Activated CD4-positive, alpha-beta T cell treated with anti-CD3 and anti-CD28 coated beads, Interleukin-10, Interleukin-2, amounts not matched to agents 100 ng/mL and 50 ng/mL, durations not matched to agents 16 hours and 8 hours (primary cell): ENCODE data around the gene NEURL4.

Source experiments
- DNase-seq: peaks from one replicate; pipeline ENCODE4 v3.0.0-alpha.2; 2020

NEURL4 gene

DNA sequence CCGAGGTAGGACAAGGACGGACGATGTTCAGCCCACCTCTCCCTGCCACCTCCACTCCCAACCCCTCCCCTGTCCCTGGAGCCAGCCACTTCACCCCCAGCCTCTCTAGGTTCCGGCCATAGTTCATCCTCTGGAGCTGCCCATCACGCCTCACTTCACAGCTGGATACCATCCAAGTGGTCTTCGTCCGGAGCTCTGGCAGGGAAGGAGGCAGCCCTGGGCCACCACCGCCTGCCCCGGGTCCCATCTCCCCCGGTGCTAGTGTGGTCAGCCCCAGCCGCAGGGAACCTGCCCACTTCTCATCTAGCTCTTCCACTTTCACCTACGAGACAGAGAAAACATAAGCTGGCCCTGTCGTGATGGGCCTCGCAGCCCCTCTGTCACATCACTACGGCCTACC, 7.7 kb downstream of the NEURL4 start:
- DNase-seq, result no peak

- DNase-seq, result no peak
Observed at GRCh38 chr17:7318121-7318860, 10.8 kb downstream of the NEURL4 start.

DNA sequence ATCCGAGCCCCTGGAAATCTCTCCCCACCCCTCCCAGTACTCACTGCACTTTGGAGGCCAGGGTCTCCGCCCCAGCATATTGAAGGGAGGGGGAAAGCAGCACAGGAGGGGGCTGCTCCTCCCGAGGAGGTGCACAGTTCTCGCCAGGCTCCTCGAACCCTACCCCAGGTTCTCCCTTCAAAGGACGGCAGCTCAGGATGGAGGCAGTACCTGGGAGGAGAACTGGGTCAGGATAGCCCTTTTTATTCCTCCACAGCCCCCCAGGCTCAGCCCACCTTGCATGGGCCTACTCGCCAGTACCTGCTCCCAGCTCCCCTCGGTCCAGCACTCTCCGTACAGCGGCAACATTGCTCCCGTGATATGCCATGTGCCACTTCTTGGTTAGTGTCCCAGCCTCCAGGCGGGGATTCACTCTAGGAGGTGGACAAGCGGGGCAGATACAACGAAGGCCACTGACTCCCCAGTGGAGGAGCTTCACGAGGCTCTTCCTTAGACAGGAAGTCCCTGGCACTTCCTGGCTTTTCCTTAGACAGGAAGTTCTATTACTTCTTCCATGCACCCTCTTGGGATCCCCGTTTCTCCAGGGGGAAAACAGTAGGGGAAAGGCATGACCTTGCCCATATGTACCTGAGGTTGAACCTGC, 11.9 kb downstream of the NEURL4 start:
- no peak for DNase-seq

- no peak for DNase-seq
Observed at GRCh38 chr17:7315570-7316235, 13.4 kb downstream of the NEURL4 start.

- DNase-seq, result peak; percentile 95
Observed at GRCh38 chr17:7314719-7315569, 14.2 kb downstream of the NEURL4 start, which contains the start of gene GPS2. Gene GPS2 (minus strand): TSS chr17:7315360. CDS start chr17:7315052, 308 bp downstream.

DNA sequence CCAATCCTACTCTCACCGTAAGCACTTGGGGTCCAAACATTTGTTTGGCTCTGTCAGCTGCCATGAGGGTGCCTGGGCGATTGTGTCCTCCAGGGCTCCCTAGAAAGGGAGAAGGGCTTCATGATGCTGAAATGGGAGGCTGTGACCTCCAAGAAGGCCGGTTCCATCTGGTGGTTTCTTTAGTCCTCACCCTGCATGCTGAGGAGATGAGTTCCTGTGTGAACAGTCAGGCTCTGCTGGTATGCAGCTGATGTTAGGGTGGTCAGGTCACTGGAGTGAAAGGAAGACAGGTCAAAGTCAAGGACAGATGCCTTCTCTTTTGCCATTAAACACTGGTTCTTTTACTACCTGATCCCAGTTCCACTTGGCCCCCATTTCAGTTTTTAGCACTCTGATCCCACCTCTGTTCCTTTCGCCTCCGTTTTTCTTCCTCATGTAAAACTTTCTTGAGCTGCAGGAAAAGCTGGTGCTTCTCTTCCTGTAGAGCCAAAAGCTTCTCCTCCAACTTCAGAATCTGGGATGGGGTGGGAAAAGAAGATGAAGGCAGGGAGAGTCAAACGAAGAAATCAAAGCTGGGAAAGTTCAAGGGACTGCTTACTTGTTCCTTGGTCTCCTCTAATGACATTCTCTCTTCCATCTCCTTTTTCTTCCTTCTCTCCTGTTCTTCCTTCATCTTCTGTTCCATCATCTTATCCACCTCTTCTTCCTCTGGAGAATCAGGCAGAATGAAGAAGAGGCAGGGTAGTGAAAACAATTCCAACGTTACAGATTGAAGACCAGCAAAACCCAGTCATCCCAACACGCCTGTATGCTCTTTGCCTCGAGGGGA, 15.0 kb downstream of the NEURL4 start:
- DNase-seq, result peak; percentile 41

- DNase-seq, result peak; percentile 46
Observed at GRCh38 chr17:7313088-7313889, 15.8 kb downstream of the NEURL4 start.

DNA sequence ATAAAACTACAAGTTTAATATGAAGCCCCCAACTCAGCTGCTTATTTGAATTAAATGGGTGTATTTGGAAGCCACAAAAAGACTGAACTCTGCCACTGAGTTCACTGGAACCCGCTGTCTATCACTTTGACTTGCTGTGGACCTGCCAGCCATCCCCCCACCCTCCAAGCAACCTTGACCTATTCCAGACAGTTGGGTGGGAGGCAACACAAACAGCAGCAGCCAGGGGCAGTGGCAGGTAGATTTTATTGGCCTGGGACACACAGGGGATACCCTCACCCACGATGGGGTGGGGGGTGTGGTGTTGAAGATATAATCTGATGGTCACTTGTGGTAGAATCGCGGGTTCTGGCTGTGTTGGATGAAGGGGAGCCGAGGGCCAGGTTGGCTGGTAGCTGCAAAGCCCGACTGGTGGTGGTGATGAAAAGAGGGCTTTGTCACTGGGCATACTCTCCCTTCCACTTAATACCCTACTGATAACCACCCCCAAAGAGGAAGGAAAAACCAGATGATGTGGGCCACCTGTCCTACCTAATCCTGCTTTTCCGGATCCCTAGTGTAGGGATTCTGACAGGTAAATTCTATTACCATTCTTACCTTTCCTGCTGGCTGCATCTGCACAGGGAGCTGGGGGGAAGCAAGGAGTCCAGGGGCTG, 16.6 kb downstream of the NEURL4 start:
- no peak for DNase-seq

GRCh38 chr17:7311110-7311705, 17.9 kb downstream of the NEURL4 start:
- no peak for DNase-seq

DNA sequence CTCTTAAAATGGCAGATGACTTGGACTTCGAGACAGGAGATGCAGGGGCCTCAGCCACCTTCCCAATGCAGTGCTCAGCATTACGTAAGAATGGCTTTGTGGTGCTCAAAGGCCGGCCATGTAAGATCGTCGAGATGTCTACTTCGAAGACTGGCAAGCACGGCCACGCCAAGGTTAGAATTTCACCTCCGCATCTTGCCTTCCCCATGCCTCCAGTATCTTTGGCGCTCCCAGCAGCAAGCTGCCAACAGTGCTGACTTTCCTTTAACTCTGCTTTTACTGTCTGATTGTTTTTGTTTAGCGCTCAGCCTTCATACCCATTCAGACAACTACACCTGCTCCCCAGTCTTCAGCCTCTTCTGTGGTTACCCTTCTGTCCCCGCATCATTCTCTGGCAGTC, 19.5 kb downstream of the NEURL4 start:
- no peak for DNase-seq

DNA sequence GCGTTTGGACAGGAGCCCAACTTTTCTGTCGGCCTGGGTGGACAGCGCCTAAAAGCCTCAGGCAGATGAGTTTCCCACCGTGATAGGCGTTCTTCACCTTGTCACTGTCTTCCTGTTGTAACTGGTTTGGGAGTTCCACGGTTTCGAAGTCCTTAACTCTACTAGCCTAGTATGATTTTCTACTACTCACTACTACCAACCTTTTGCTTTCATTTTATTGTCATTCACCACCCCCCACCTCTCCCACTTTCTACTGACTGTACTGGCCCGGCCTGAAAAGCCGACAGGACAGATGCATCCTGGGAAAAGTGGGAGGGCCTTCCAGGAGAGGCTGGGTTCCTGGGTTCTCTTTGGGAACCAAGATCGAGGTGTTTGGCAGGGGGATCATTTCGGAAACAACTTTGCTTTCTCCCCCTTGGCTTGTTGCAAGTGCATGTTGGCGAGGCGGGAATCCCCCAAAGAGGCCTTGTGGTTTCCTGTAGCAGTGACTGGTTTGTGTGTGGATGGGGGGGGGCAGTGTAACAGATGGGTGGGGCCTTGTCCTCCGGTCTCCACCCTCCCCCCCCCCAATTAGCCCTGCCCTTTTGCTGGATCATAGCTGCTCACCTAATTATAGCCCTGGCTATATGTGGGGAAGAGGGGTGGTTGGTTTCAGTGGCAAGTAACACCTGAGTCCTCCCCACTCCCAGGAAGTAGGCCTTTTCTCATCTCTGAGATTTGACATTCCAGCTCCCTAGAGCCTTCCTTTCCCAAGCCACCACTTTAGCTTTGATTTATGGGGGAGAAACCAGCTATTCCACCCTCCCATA, 20.3 kb downstream of the NEURL4 start:
- DNase-seq, result peak; percentile 90

DNA sequence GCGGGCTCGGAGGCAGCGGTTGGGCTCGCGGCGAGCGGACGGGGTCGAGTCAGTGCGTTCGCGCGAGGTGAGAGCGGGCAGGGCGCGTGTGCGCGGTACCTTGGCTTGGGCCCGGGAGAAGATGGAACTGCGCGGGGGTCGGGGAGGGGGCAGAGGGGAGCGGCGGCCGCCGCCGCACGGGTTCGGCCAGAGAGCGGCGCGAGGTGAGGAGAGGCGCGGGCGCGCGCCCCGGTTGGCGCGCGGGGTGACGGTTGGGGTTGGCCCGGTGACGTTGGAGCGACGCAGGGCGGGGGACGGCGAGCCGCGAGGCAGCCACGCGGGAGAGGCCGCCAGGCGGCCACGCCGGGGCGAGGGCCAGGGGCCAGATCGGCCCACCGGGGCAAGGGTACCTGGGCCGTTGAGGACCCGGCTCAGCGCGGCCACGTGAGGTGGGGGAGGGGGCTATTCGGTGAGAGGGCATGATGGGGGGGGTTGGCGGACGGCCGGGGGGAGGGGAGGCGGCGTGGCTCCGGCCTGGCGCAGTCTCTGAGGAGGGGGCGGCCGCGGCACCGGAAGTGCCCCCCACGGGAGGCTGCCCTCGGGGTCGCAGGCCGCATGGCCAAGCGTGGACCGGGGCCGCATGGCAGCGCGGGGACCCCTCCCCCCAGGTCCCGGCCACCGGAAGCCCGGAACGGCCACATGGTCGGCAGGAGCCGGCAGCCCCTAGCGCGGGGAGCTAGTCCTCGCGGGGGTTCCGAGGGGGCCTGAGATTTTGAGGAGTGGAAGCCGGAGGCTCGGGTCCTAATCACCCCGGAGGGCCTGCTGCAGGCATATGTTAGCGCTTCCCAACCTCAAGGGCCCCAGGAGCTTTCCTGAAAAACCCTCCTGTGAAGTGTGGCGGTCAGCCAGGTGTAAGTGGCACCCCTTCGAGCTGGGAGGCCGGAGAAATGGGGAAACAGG, 21.2 kb downstream of the NEURL4 start:
- DNase-seq, result peak; percentile 62

- DNase-seq, result peak; percentile 100
Observed at GRCh38 chr17:7306911-7307685, 22.0 kb downstream of the NEURL4 start, which contains the start of gene EIF5A. Gene EIF5A (plus strand): TSS chr17:7307628. CDS start chr17:7309636, 2,008 bp downstream.

DNA sequence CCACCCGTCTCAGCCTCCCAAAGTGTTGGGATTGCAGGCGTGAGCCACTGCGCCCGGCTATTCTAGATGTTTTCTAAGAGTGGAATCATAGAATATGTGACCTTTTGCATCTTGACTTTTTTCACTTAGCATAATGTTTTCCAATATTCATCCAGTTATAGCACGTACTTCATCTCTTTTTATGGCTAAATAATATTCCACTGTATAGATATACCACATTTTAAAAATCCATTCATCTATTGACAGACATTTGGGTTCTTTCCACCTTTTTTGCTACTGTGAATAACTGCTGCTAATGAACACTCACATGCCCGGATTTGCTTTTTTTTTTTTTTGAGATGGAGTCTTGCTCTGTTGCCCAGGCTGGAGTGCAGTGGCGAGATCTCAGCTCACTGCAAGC, 25.0 kb downstream of the NEURL4 start:
- no peak for DNase-seq

- peak; percentile 80 for DNase-seq
Observed at GRCh38 chr17:7296189-7296861, 32.8 kb downstream of the NEURL4 start.
